Medulla oblongata (tissue), 1 donor: ENCODE results near the gene LAMC3.
"Not testable (repeated sequence)": the region's sequence is repeated elsewhere in the genome, so short reads cannot be mapped to it uniquely, and the experiment has no call there.

Experiments used
- DNase-seq: peaks from one replicate; pipeline ENCODE4 v3.0.0-alpha.2; 2015; ENCODE audit errors: extremely low spot score

Gene LAMC3

DNA sequence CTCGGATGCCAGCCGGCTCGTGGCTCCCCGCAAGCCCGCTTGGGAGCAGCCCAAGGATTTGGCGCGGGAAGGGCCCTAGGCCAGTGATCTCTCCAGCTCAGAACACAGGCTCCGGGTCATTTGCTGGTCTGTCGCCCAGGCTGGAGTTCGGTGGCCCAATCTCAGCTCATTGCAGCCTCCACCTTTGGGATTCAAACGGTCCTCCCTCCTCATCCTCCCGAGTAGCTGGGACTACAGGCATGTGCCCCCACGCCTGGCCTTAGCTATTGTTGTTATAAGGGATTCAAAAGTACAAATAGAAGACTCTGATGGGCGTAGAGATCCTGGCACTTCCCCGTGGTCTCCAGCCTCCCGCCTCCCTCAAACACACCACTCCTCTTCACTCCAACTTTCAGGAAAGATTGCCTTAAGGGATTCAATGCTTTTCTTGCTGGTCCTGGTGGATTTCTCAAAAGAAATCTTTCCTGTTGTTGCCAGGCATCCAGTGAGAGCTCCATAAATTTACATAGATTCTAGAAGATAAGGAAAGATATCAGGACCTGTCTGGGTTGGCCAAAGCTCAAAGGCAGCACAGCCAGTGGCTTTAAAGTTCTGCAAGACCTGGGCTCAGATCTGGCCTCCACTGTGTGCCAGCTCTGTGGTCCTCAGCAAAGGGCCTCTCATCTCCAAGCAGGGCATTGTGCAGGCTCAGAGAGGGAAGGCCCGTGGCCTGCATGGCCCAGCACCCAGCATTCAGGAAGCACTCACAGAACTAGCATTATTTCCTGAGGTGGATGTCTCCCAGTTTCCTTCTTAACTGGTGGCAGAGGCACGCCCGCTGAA lies 88.4 kb downstream of the LAMC3 start:
- peak; percentile 12 for DNase-seq

DNA sequence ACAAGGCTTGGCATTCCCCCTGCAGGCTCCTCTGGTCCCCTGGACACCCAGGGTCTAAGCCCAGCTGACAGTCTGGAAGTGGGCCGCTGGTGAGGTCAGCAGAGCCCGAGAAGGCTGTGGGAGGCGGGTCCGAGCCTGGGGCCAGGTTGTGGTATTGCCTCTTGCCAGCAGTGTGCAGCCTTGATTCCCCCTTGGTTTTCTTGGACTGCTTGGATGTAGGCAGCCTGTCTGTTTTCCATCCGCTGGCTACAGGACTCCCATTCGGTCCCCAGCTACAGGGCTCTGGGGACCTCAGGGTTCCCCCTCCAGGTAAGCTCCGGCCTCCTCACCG lies 88.9 kb downstream of the LAMC3 start:
- peak; percentile 48 for DNase-seq

- peak; percentile 20 for DNase-seq
Measured at GRCh38 chr9:131098391-131099101, 89.6 kb downstream of the LAMC3 start.

DNA sequence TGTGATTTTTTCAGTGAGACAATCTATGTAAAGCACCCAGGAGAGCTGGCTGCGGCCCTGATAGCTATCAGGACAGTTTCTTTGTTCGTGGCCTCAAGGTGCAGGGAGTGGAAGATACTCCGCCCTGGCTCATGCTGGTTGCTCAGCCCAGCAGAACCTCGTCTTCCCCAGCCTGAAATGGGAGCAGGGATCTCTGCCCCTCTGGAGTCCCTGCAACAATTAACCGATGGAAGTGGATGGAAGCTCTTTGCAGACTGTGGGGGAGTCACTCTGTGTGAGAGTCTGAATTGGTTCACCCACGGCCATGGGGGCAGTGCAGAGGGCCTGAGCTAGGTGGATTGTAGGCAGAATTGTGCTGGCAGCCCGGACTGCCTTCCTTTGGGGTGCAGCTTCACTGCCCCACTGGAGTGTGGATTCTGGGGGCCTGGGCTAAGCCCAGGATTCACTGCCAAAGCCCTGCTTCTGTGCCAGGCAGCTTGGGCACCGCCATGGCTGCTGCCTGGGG lies 90.2 kb downstream of the LAMC3 start:
- no peak for DNase-seq

- DNase-seq, result not testable (repeated sequence)
Measured at GRCh38 chr9:131099845-131100244, 90.9 kb downstream of the LAMC3 start.

DNA sequence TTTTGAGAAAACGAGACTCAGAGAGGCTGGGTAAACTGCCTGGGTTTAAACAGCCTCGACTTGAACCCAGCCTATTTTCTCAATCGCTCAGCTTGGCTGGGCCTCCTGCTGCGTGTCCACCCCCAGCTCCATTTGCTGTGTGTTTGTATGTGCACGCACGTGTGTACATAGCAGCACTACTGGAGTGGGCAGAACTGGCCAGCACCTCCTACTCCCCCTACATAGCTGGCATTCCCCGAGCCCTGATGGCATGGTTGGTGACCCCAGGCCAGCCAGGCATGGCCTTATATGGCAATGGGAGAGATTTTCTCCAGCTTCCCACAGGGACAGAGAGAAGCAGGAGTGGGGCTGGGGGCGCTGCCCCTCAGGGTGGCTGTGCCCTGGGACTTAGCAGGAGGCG lies 91.5 kb downstream of the LAMC3 start:
- DNase-seq, result no peak

DNA sequence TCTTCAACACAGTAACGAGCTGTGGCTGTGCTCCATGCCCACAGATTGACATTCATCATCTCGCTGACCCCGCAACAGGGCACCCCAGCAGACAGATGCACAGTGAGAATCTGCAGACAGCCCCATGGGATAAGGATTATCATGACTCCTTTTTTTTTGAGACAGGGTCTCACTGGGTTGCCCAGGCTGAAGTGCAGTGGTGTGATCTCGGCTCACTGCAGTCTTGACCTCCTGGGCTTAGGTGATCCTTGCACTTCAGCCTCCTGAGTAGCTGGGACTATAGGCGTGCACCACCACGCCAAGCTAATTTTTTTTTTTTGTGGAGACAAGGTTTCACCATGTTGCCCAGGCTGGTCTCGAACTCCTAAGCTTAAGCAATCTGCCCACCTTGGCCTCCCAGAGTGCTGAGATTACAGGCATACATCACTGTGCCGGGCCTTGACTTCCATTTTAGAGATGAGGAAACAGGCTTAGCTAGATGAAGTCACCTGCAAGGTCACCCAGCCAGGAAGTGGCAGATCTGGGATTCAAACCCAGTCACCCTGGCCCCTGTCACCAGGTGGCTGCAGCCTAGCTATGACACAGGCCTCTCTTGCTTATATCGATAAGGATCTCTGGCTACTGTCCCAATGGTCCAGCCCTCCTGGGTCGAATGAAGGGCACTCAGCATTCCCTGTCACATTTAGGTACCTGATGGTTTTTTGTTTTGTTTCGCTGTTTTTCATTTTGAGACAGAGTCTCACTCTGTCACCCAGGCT lies 92.4 kb downstream of the LAMC3 start:
- DNase-seq, result no peak

DNA sequence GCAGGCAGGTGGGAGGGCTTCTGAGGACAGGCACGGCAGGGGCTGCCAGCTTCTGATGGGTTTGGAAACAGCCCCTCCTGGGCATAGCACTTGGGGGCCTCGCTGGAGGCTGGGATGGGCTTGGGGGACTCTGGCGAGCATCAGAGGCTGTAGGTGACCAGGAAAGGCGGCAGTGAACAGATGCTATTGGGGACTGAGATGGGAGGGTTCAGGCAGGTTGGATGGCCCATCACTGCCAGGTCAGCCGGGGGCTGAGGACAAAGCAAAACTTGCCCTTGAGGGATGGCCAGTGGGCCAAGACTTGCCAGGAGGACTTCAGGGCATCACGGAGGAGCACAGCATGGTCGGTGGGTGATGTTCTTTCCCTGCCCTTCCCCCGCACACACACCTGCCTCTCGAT lies 94.0 kb downstream of the LAMC3 start:
- DNase-seq, result no peak

DNA sequence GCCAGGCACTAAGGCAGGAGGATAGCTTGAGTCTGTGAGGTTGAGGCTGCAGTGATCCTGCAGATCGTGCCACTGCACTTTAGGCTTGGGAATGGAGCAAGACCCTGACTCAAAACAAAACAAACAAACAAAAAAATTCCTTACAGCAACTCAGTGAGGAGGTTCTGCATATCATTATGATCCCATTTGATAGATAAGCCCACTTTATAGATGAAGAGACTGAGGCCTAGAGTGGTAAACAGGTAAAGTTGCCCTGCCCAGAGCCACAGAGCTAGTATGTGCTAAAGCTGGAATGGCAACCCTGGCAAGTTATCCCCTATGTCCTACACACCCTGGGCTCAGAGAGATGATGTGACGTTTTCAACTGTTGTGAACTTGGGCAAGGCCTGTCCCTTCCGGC lies 94.6 kb downstream of the LAMC3 start:
- DNase-seq, result no peak

- no peak for DNase-seq
Measured at GRCh38 chr9:131104016-131104740, 95.2 kb downstream of the LAMC3 start.

DNA sequence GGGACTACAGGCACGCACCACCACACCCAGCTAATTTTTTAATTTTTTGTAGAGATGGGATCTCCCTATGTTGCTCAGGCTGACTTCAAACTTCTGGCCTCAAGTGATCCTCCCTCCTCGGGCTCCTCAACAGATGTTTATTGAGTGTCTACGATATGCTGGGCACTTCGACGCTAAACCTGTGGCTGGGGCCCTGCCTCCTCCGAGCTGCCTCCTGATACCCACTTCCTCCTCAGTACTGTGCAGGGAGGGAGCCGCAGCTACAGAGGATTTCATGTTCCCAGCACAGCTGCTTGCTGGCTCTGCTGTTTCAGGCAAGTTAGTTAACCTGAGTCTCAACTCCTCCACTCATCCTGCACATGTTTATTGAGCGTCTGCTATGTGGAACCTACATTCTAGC lies 97.0 kb downstream of the LAMC3 start:
- DNase-seq, result no peak

DNA sequence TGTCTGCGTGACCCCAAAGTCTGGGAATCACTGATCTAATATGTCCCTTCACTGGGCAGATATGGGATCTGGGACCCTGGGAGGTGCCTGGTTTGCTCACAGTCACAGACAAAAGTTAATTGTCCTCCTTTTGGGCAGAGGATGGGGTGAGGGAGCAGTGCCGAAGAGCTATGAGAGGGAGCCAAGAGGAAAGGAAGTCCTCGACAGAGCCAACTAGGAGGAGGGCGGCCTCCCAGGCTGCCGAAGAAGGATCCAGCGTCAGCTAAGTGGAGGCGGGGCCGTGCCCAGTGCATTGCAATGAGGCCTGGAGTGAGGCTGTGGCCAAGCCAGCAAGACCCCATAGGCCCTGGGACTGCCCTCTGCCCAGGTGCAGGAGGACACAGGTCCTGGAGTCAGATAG lies 98.8 kb downstream of the LAMC3 start:
- DNase-seq, result peak; percentile 56

GRCh38 chr9:131111186-131111853 lies 102.3 kb downstream of the LAMC3 start:
- DNase-seq, result no peak

- peak; percentile 96 for DNase-seq
Measured at GRCh38 chr9:131111854-131112311, 102.9 kb downstream of the LAMC3 start.

- peak; percentile 36 for DNase-seq
Measured at GRCh38 chr9:131112374-131113154, 103.6 kb downstream of the LAMC3 start.

DNA sequence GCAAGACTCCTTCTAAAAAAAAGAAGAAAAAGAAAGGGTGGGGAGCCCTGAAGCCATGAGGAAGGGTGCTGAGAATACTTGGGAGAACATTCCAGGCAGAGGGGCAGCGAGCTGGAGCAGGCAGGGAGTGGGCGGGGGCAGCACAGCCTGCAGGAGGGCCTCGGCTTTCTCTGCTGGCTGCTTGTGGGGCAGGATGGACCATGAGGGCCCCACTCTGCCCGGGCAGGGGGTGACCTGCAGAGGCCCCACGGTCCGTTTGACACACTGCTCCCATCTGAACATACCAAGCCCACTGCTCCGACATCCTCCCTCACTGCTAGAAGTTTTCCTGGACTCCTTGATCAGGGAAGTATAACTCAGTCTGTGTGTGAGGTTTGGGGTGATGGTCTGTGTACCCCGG lies 104.7 kb downstream of the LAMC3 start:
- DNase-seq, result no peak

DNA sequence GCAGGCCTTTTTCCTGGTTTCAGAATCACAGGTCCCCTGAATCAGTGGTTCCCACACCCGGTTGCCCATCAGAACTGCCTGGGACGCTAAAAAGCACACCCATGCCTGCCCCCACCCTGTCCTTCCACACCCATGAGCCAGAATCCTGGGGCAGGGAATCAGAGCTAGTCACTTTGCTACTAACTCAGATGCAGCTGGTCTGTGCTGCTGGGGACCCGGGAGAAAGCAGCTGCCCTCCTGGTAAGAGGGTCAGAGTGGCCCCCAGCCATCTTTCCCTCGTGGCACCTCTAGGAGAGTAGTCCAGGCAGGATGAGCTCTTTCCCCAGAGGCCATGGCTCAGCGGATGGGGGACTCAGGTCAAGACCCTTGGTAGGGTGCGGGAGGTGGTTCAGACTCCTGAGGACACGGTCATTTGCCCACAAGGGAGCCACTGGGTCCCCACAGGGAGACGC lies 105.1 kb downstream of the LAMC3 start:
- no peak for DNase-seq

DNA sequence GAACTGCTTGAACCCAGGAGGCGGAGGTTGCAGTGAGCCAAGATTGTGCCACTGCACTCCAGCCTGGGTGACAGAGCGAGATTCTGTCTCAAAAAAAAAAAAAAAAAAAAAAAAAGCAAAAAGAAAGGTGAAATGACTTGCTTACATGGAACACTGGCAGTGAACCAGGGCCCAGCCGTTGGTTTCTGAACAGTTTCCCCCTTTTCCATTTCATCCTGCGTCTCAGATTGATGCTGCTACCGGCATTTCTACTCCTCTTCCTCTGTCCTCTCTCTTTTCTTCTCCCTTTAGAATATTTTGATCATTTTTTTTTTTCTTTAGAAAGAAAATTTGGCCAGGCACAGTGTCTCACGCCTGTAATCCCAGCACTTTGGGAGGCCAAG lies 106.4 kb downstream of the LAMC3 start:
- DNase-seq, result not testable (repeated sequence)

GRCh38 chr9:131116281-131117120 lies 107.5 kb downstream of the LAMC3 start:
- peak; percentile 57 for DNase-seq
